IMR-90 (cell line): Measurements from ENCODE around the gene LMBR1L. TPM values are rescaled to one million over a fixed set of nuclear protein-coding genes. Genes with fewer than 3 reads are reported as not detected.

ENCODE experiments used
- ATAC-seq: fragments of 200-7000 bp; cut with Tn5 transposase; 2 replicates; pipeline ENCODE4 v1.9.1; 2020; ENCODE audit warnings: low read depth, mild to moderate bottlenecking, moderate library complexity
- BruUV-seq: library from RNA; stranded (reverse); fragments of 400-500 nt; replicated peaks from 2 replicates; lab custom pipeline; 2021; lab: Mats Ljungman, UMichigan
- CTCF ChIA-PET: fragments of 300-600 bp; formaldehyde crosslinking; extraction: SDS; loops from one replicate; lab custom pipeline; 2021; ENCODE audit warnings: antibody characterized with exemption; lab: Yijun Ruan, JAX
- POLR2A ChIA-PET: fragments of 300-600 bp; sonication (Branson Sonifier 250); formaldehyde crosslinking; loops from one replicate; lab custom pipeline; 2022; ENCODE audit warnings: antibody characterized with exemption; ENCODE audit not compliant: unreplicated experiment; lab: Charles Lee
- DNase-seq: peaks from one replicate; pipeline ENCODE4 v3.0.0; 2013
- H2AFZ ChIP-seq: replicated peaks from 2 replicates; pipeline ENCODE3; 2013; ENCODE audit warnings: low read length, mild to moderate bottlenecking; ENCODE audit not compliant: poor library complexity
- H2AK5ac ChIP-seq: 2 replicates; pipeline ENCODE4 v1.6.1; 2013; ENCODE audit warnings: low read depth, low read length, inconsistent platforms
- H2AK9ac ChIP-seq: replicated peaks from 2 replicates; pipeline ENCODE3; 2013; ENCODE audit warnings: mild to moderate bottlenecking, low read depth, low read length, moderate library complexity; ENCODE audit not compliant: poor library complexity
- H2BK120ac ChIP-seq: 2 replicates; pipeline ENCODE4 v1.6.1; 2013; ENCODE audit warnings: low read depth, low read length, inconsistent platforms
- H2BK15ac ChIP-seq: 3 replicates; pipeline ENCODE4 v1.6.1; 2013; ENCODE audit warnings: low read depth, low read length, inconsistent platforms
- H2BK20ac ChIP-seq: 2 replicates; pipeline ENCODE4 v1.6.1; 2013; ENCODE audit warnings: low read depth, mild to moderate bottlenecking, inconsistent platforms, low read length, moderate library complexity
- H2BK5ac ChIP-seq: 2 replicates; pipeline ENCODE4 v1.6.1; 2013; ENCODE audit warnings: mild to moderate bottlenecking, low read depth, low read length, inconsistent platforms; ENCODE audit not compliant: poor library complexity, severe bottlenecking
- H3K14ac ChIP-seq: replicated peaks from 2 replicates; pipeline ENCODE4 v1.6.1; 2013; ENCODE audit warnings: low read depth, low read length, inconsistent platforms
- H3K18ac ChIP-seq: 2 replicates; pipeline ENCODE4 v1.6.1; 2013; ENCODE audit warnings: low read depth, low read length, control low read depth
- H3K23ac ChIP-seq: 2 replicates; pipeline ENCODE4 v1.6.1; 2013; ENCODE audit warnings: low read depth, low read length, inconsistent platforms
- H3K27ac ChIP-seq: 2 replicates; pipeline ENCODE4 v1.5.1; 2013; ENCODE audit warnings: mild to moderate bottlenecking, control low read depth, low read length; ENCODE audit not compliant: insufficient read depth
- H3K27me3 ChIP-seq: 2 replicates; pipeline ENCODE4 v1.6.1; 2013; ENCODE audit warnings: low read length; ENCODE audit not compliant: control insufficient read depth, insufficient read depth
- H3K36me3 ChIP-seq: 2 replicates; pipeline ENCODE4 v1.6.1; 2013; ENCODE audit warnings: low read length, mixed read lengths; ENCODE audit not compliant: control insufficient read depth, insufficient read depth
- H3K4ac ChIP-seq: 2 replicates; pipeline ENCODE4 v1.6.1; 2013; ENCODE audit warnings: low read depth, low read length, inconsistent platforms
- H3K4me1 ChIP-seq: 2 replicates; pipeline ENCODE4 v1.6.1; 2013; ENCODE audit warnings: low read length, mixed read lengths; ENCODE audit not compliant: control insufficient read depth, insufficient read depth
- H3K4me2 ChIP-seq: 2 replicates; pipeline ENCODE4 v1.6.1; 2013; ENCODE audit warnings: low read depth, mild to moderate bottlenecking, control low read depth, low read length, moderate library complexity
- H3K4me3 ChIP-seq: 2 replicates; pipeline ENCODE4 v1.5.1; 2013; ENCODE audit warnings: low read depth, mild to moderate bottlenecking, control low read depth, low read length, moderate library complexity; ENCODE audit not compliant: insufficient read depth
- H3K56ac ChIP-seq: 2 replicates; pipeline ENCODE4 v1.6.1; 2013; ENCODE audit warnings: low read length, inconsistent platforms; ENCODE audit not compliant: insufficient read depth; ENCODE audit errors: extremely low read depth
- H3K79me1 ChIP-seq, 2 experiments: 2 replicates each; pipeline ENCODE4 v1.6.1; 2013; ENCODE audit warnings: low read length in 2 of 2, inconsistent platforms in 1 of 2, low read depth in 1 of 2
- H3K9ac ChIP-seq: 2 replicates; pipeline ENCODE4 v1.6.1; 2013; ENCODE audit warnings: low read depth, low read length, control low read depth
- H3K9me1 ChIP-seq: 2 replicates; pipeline ENCODE4 v1.6.1; 2013; ENCODE audit warnings: low read length, inconsistent platforms; ENCODE audit not compliant: insufficient read depth
- H3K9me3 ChIP-seq: 2 replicates; pipeline ENCODE4 v1.6.1; 2013; ENCODE audit warnings: low read length; ENCODE audit not compliant: control insufficient read depth, insufficient read depth
- H4K20me1 ChIP-seq: 2 replicates; pipeline ENCODE4 v1.6.1; 2013; ENCODE audit warnings: low read length, inconsistent platforms; ENCODE audit not compliant: insufficient read depth
- H4K5ac ChIP-seq: 2 replicates; pipeline ENCODE4 v1.6.1; 2013; ENCODE audit warnings: mild to moderate bottlenecking, low read depth, low read length, control low read depth
- H4K8ac ChIP-seq, 2 experiments: 2 replicates each; pipeline ENCODE4 v1.6.1; 2013; ENCODE audit warnings: low read depth in 2 of 2, low read length in 2 of 2, control low read depth in 1 of 2, inconsistent platforms in 1 of 2
- H4K91ac ChIP-seq: 2 replicates; pipeline ENCODE4 v1.6.1; 2013; ENCODE audit warnings: low read depth, low read length, inconsistent platforms; ENCODE audit not compliant: insufficient read depth
- POLR2A ChIP-seq: IDR thresholded peaks from 2 replicates; pipeline ENCODE4 v1.6.1; 2012; ENCODE audit warnings: mild to moderate bottlenecking, low read depth, low read length
- WGBS, 2 experiments: methylation state at CpG; one replicate each; pipeline versions ENCODE4 v1.1.5 to v1.1.7; 2013; ENCODE audit warnings: missing lambda C conversion rate in 2 of 2; ENCODE audit not compliant: insufficient read length in 1 of 2; ENCODE audit errors: extremely low coverage in 2 of 2; 5-methylcytosine and 5-hydroxymethylcytosine counted together
- dilution Hi-C: fragments of 300-500 bp; cut with HindIII; formaldehyde crosslinking; loops from one replicate; pipeline ENCODE4 v1.14.3; 2018; ENCODE audit warnings: low sequenced_read_pairs; ENCODE audit not compliant: unreplicated experiment
- in situ Hi-C: fragments of 300-500 bp; cut with MboI; formaldehyde crosslinking; loops from 3 replicates; pipeline ENCODE4 v1.14.3; 2019; ENCODE audit warnings: low sequenced_read_pairs, inconsistent platforms, mixed read lengths
- intact Hi-C: fragments of 100-400 bp; cut with micrococcal nuclease; formaldehyde crosslinking; loops from 2 replicates; pipeline ENCODE4 v1.10.0; 2022
- polyA plus RNA-seq, 3 experiments: library from polyadenylated mRNA; depleted of rRNA; stranded (reverse); fragments of >200 nt; gene quantifications; 2 replicates each; pipeline ENCODE4 v1.2.3, GENCODE V29; 2012; ENCODE audit warnings: low replicate concordance in 1 of 3
- total RNA-seq: library from RNA; depleted of rRNA; stranded (reverse); fragments of >200 nt; gene quantifications from 2 replicates; pipeline ENCODE4 v1.2.3, GENCODE V29; 2012
- TF ChIP-seq, protein P1 (sequence below): fragments of 150-350 bp; IDR thresholded peaks from 2 replicates; pipeline ENCODE4 v1.6.1; 2016; ENCODE audit warnings: low read depth, mild to moderate bottlenecking, low read length, moderate library complexity, borderline replicate concordance

LMBR1L gene
- total and polyA plus RNA-seq, 2 of the 4 experiments (the other 2 are of a cell fraction), result 33.0 to 44.6 TPM

DNA sequence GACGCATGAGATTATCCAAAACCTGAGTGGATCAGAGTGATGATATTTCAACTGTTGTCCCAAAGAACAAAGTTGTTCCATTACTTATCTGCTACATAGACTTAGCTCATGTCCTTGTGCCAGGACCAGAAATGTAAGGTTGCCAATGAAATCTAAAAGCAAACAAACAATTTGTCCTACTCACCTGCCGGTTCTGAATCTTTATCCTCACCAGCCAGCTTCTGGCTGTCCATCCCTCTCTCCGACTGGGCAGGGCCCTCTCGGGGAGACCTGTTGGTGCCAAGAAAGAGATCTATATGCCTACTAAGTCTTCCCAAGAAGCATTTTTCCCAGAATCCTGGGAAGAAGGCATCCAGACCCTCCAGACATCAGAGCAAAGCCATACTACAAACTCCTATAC is 55.6 kb downstream of the LMBR1L start:
- Histone ChIP-seq H4K91ac (no peak overlapping the region), H3K4me2 (no peak overlapping the region), H2BK120ac (no peak overlapping the region), H3K27ac (no peak overlapping the region), H3K4me3 (no peak overlapping the region), H2BK15ac (no peak overlapping the region), H3K18ac (no peak overlapping the region), H3K23ac (no peak overlapping the region), H4K8ac (no peak overlapping the region), H3K56ac (no peak overlapping the region), H3K14ac (no peak overlapping the region), H3K27me3 (no peaks in the 10 kb centered on the region), H3K4ac (no peak overlapping the region), H2BK5ac (no peak overlapping the region), H3K9me3 (no peaks in the 10 kb centered on the region), H4K5ac (no peak overlapping the region), H2AK5ac (no peak overlapping the region), H3K36me3 (peaks cover 51% of the 10 kb centered on the region), H3K9ac (no peak overlapping the region), H4K20me1 (peaks cover 92% of the 10 kb centered on the region), H2BK20ac (no peak overlapping the region), H3K79me1 (peaks cover 20 to 83% of the 10 kb centered on the region in 2 experiments; a peak in 3 of 4 replicates), H2AK9ac (no peak overlapping the region), H3K9me1 (peaks cover 29% of the 10 kb centered on the region), H2AFZ (no peak overlapping the region), H3K4me1 (peaks cover 10% of the 10 kb centered on the region)
- DNase-seq (no peak), ATAC-seq (no peak)
- ChIA-PET POLR2A (no interaction called here), CTCF (interaction anchor here (0.5 kb wide), 1 partner anchor 145 kb away, joined by 3 read pairs; no protein-coding TSS in a partner anchor)
- BruUV-seq, result no TSS peak
- TF ChIP-seq, protein P1, sequence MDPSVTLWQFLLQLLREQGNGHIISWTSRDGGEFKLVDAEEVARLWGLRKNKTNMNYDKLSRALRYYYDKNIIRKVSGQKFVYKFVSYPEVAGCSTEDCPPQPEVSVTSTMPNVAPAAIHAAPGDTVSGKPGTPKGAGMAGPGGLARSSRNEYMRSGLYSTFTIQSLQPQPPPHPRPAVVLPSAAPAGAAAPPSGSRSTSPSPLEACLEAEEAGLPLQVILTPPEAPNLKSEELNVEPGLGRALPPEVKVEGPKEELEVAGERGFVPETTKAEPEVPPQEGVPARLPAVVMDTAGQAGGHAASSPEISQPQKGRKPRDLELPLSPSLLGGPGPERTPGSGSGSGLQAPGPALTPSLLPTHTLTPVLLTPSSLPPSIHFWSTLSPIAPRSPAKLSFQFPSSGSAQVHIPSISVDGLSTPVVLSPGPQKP, result no peak
- no peak for TF ChIP-seq POLR2A
- WGBS, 2 experiments, result 100% methylated on average over 1 of the region's 4 CpGs; no CpG with 5 or more reads in 1 of the 2 experiments
- intact Hi-C loops, result no loop called here
- in situ Hi-C loops, result no loop called here
- dilution Hi-C loops, result no loop called here
